Stimulated activated CD4-positive, alpha-beta T cell treated with anti-CD3 and anti-CD28 coated beads, Interleukin-2, amount 100 ng/mL, for 48 hours (primary cell): Measurements from ENCODE around the gene AGTPBP1.

Experiments
- DNase-seq, 2 donors: peaks; one replicate each; pipeline ENCODE4 v3.0.0-alpha.2; 2020

AGTPBP1 gene

DNA sequence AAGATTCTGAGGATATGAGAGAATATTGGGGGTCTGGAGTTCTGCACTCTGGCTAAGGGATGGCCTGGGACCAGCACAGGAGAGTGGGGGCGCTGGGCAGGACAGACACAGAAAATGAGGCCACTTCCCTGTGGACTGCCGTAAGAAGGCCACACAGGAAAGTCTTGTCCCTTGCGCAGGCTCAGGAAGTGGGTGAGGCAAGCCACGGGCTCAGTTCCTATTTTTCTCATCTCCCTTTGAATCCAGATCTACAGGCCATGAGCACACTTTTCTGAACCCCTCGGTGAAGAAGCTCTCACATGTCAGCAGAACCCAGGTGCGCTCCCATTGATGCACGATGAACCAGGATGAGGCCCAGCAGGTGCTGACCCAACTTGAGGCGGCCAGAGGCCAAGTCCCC is 207.4 kb downstream of the AGTPBP1 start:
- no peak for DNase-seq

- DNase-seq, result no peak
These were observed 208.2 kb downstream of the AGTPBP1 start for GRCh38 chr9:85533538-85533937.

DNA sequence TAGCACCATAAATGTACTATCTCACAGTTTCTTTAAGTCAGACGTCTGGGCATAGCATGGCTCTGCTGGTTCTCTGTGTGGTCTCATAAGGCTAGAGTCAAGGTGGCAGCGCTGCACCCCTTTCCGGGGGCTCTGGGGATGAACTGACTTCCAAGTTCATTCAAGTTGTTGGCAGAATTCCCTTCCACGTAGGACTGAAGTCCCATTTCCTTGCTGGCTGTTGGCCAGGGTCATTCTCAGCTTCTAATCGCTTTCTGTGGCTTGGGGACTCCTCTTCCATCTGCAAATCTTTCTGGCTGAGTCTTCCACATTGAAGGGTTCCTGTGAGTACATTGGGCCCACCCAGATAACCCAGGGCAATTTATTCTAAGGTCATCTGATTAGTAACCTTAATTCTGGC is 211.0 kb downstream of the AGTPBP1 start:
- DNase-seq, result no peak

- DNase-seq, result no peak
These were observed 213.1 kb downstream of the AGTPBP1 start for GRCh38 chr9:85528607-85529006.

DNA sequence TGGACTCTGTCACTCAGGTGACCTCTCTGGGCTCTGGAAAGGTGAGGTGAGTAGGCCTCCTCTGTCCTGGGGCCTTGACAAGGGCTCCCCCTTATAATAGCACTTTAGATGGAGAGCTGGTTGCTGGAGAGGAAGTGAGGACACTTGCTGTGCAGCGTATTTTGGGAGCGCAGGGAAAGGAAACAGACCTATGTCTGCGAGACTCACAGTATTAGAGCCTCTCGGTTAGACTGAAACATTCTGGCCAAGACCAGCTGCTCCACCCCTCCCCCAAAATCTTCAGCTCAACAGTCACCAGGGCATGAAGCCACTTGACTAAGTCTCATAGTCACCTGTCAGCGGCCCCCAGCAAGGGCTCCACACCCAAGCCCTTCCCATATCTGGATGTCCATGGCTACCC is 213.6 kb downstream of the AGTPBP1 start:
- no peak for DNase-seq

GRCh38 chr9:85527331-85528020 is 214.3 kb downstream of the AGTPBP1 start:
- DNase-seq, result no peak

GRCh38 chr9:85524531-85524930 is 217.2 kb downstream of the AGTPBP1 start:
- no peak for DNase-seq

GRCh38 chr9:85523202-85523601 is 218.6 kb downstream of the AGTPBP1 start:
- no peak for DNase-seq

- peak; percentile 19 to 38 for DNase-seq
These were observed 219.2 kb downstream of the AGTPBP1 start for GRCh38 chr9:85522459-85523092.

- DNase-seq, result no peak
These were observed 220.2 kb downstream of the AGTPBP1 start for GRCh38 chr9:85521371-85522197.

- no peak for DNase-seq
These were observed 224.6 kb downstream of the AGTPBP1 start for GRCh38 chr9:85516976-85517637.

DNA sequence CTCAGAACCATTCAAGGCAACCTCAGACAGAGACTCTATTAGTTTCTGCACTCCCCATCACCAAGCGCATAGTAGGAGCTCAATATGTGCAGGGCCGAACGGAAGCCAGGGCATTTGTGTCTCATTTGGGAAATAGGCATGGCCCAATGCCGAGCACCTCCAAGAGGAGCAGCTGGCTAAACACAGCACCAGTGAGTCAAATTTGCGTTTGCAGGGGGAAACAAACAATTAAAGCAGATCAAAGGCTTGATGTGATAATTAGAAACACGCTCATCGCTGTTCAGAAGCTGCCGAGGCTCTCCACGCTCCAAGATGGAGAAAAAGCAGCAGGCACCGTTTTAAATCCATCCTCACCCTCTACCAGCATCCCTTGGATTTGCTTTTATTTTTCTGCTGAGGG is 225.3 kb downstream of the AGTPBP1 start:
- no peak for DNase-seq

- DNase-seq, result no peak
These were observed 226.7 kb downstream of the AGTPBP1 start for GRCh38 chr9:85515021-85515420.

- no peak for DNase-seq
These were observed 227.5 kb downstream of the AGTPBP1 start for GRCh38 chr9:85514256-85514655.

DNA sequence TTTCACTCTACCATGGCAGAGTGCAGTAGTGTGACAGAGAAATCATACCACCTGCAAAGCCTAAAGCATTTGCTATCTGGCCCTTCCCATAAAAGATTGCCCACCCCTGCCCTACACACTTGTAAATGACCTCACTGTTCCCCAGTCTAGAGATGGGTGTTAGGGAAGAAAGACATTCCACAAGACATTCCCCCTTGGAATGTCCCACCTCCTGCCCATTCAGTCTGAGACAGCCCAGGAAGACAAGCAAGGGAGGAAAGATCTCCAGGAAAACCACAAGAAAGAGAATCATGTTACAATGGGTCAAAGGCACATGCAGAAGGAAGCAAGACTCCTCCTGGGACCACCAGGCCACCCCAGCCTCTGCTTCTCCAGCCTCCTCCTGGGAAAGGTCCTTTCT is 230.0 kb downstream of the AGTPBP1 start:
- DNase-seq, result no peak

- no peak for DNase-seq
These were observed 230.8 kb downstream of the AGTPBP1 start for GRCh38 chr9:85510830-85511504.

GRCh38 chr9:85508616-85509015 is 233.1 kb downstream of the AGTPBP1 start:
- DNase-seq, result no peak

DNA sequence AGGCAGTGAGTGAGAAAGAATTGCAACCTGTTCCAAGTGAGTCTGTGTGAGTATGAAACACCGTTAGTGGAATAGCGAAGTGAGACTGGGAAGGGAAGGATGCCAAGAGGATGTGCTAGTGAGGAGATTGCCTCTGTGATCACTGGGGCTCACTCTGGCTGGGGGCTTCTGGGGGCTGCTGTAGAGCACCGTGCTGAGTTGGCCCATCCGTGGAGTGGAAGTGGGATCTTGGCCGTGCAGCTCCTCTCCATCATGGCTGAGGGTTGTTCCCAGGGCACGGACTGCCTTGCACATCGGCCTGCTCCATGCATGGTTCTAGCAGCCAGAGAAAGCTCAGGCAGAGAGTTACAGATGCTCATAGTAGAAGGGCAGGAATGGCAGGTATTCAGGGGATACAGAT is 236.1 kb downstream of the AGTPBP1 start:
- DNase-seq, result no peak

DNA sequence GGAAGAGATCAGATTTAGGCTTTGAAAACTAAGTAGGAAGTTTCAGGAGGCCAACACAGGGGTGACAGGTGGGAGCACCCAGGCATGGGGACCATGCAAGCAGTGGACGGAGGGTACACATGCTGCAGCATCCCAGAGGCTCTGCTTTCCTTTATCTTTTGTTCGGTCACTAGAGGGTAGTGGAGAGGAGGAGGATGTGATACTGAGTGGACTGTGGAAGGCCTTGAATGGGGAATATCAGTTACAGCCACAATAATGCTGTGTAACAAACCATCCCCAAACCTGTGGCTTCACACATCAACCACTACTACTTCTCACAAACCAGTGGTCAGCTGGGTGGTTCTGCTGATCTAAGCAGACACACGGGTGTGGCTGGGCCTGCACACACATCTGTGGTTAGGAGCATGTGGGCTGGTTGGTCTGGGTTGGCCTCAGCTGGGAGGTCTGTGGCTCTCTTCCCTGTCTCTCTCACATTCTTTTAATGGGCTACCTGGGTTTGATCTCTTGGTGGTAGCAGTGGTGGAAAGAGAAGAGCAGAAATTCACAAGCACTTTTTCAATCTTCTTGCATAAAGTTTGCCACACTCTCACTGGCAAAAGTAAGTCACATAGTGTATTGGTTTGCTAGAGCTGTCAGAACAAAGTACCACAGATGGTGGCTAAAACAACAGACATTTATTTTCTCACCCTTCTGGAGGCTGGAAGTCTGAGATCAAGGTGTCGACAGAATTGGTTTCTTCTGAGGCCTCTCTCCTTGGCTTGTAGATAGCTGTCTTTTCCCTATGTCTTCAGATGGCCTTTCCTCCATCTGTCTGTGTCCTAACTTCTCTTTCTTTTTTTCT is 238.7 kb downstream of the AGTPBP1 start:
- no peak for DNase-seq

GRCh38 chr9:85501882-85502281 is 239.9 kb downstream of the AGTPBP1 start:
- no peak for DNase-seq

GRCh38 chr9:85501456-85501855 is 240.3 kb downstream of the AGTPBP1 start:
- no peak for DNase-seq
